H1 (cell line): Measurements from ENCODE around the gene PLCB4. TPM values are rescaled to one million over a fixed set of nuclear protein-coding genes. Genes with fewer than 3 reads are reported as not detected.
A peak's percentile ranks its signal among the peaks of the same experiment; 100 is the strongest.

ENCODE experiments used
- ATF3 ChIP-seq: IDR thresholded peaks from 2 replicates; pipeline ENCODE4 v1.6.1; 2011; ENCODE audit warnings: low read depth, mild to moderate bottlenecking, low read length; ENCODE audit not compliant: insufficient read depth
- BRCA1 ChIP-seq: IDR thresholded peaks from 2 replicates; pipeline ENCODE4 v1.6.1; 2012; ENCODE audit warnings: low read depth, low read length, improper control_type of control experiment
- CEBPB ChIP-seq: IDR thresholded peaks from 2 replicates; pipeline ENCODE4 v1.6.1; 2012; ENCODE audit warnings: low read depth, low read length
- EZH2 ChIP-seq: fragments of 200-600 bp; sonication (generic); IDR thresholded peaks from 2 replicates; pipeline ENCODE4 v1.7.1; 2012; ENCODE audit warnings: low read depth, mild to moderate bottlenecking, moderate library complexity, low read length, inconsistent platforms; ENCODE audit not compliant: severe bottlenecking
- FOSL1 ChIP-seq: IDR thresholded peaks from 2 replicates; pipeline ENCODE4 v1.6.1; 2011; ENCODE audit warnings: mild to moderate bottlenecking, low read depth, low read length, moderate library complexity; ENCODE audit not compliant: insufficient read depth
- HDAC6 ChIP-seq: IDR thresholded peaks from one replicate; pipeline ENCODE4 v1.7.1; 2012; ENCODE audit warnings: low read depth, mild to moderate bottlenecking, inconsistent platforms, low read length, moderate library complexity
- POLR2A ChIP-seq, 2 experiments: IDR thresholded peaks; 1 replicate in 1 of 2; 2 replicates in 1 of 2; pipeline ENCODE4 v1.6.1; 2011; ENCODE audit warnings: low read depth in 2 of 2, low read length in 2 of 2, mild to moderate bottlenecking in 2 of 2; ENCODE audit errors: control extremely low read depth in 1 of 2
- POLR2AphosphoS5 ChIP-seq: IDR thresholded peaks from 2 replicates; pipeline ENCODE4 v1.6.1; 2011; ENCODE audit warnings: low read depth, low read length
- POU5F1 ChIP-seq: IDR thresholded peaks from 2 replicates; pipeline ENCODE4 v1.6.1; 2011; ENCODE audit warnings: low read depth, mild to moderate bottlenecking, low read length, moderate library complexity
- SIX5 ChIP-seq: IDR thresholded peaks from 2 replicates; pipeline ENCODE4 v1.6.1; 2011; ENCODE audit warnings: mild to moderate bottlenecking, low read depth, low read length
- TEAD4 ChIP-seq: IDR thresholded peaks from 2 replicates; pipeline ENCODE4 v1.6.1; 2012; ENCODE audit warnings: low read depth, low read length, inconsistent platforms, mixed read lengths
- polyA plus RNA-seq, 7 experiments: library from polyadenylated mRNA; depleted of rRNA in 3 of 7; stranded (reverse) in 5 of 7; unstranded in 2 of 7; fragments of >200 nt in 5 of 7; fragments of 200-250 nt in 2 of 7; gene quantifications; 1 replicate in 5 of 7; 2 replicates in 1 of 7; 4 replicates in 1 of 7; pipeline versions ENCODE4 v1.2.1 to v1.2.3, GENCODE V29; 2011 to 2013; ENCODE audit warnings: missing spikeins in 2 of 7, mixed read lengths in 2 of 7
- total RNA-seq: library from RNA; stranded (reverse); fragmentation: NEBNext Ultra II Directional; extraction: Animal tissue kit (Norgen Biotek cat#: 25700); gene quantifications from 2 replicates; pipeline ENCODE4 v1.2.1, GENCODE V29; 2021

PLCB4 gene
- total and polyA plus RNA-seq, 2 of the 8 experiments (the other 6 are each of a cell fraction or from before 2014, with no cell fraction given), result 3.2 to 14.1 TPM

GRCh38 chr20:9021699-9022098 lies 47.2 kb upstream of the PLCB4 start (continued):
- TF ChIP-seq POU5F1 (0 out of 2 replicates have a peak, but pooled peaks have one; percentile 7), CEBPB (peak; percentile 34; the same call in 1 of the 2 replicates), ATF3 (no peak), BRCA1 (no peak), EZH2 (no peak), POLR2AphosphoS5 (no peak), HDAC6 (no peak), SIX5 (no peak), TEAD4 (0 out of 2 replicates have a peak, but pooled peaks have one; percentile 48), POLR2A (IDR thresholded peaks at IDR 0.05; ENCODE audit: control extremely low read depth in 1 of 2, low read depth in 2 of 2, low read length in 2 of 2) (no peak), FOSL1 (peak; percentile 91)
- TF ChIP-seq, all 59 proteins: peak for 9
